Left ventricle myocardium inferior (tissue), 1 donor: ENCODE data around the gene PLPPR4. TPM values are rescaled to one million over a fixed set of nuclear protein-coding genes. Genes with fewer than 3 reads are reported as not detected.

Source experiments
- DNase-seq: peaks from one replicate; pipeline ENCODE4 v3.0.0-alpha.2; 2020
- H3K27ac ChIP-seq: fragments of 200-600 bp; replicated peaks from 2 replicates; pipeline ENCODE4 v1.8.0; 2021
- H3K27me3 ChIP-seq: fragments of 200-600 bp; 2 replicates; pipeline ENCODE4 v1.8.0; 2021; ENCODE audit warnings: low read depth
- H3K36me3 ChIP-seq: fragments of 200-600 bp; 2 replicates; pipeline ENCODE4 v1.8.0; 2021
- H3K4me1 ChIP-seq: fragments of 200-600 bp; 2 replicates; pipeline ENCODE4 v1.8.0; 2021
- H3K4me3 ChIP-seq: fragments of 200-600 bp; 2 replicates; pipeline ENCODE4 v1.8.0; 2021; ENCODE audit warnings: mild to moderate bottlenecking, moderate library complexity
- H3K9me3 ChIP-seq: fragments of 200-600 bp; replicated peaks from 2 replicates; pipeline ENCODE4 v1.8.0; 2021
- CTCF ChIP-seq: fragments of 200-600 bp; IDR thresholded peaks from 2 replicates; pipeline ENCODE4 v1.8.0; 2021; ENCODE audit warnings: antibody characterized with exemption, mild to moderate bottlenecking, borderline replicate concordance
- intact Hi-C: fragments of 100-400 bp; cut with micrococcal nuclease; formaldehyde crosslinking; loops from one replicate; pipeline ENCODE4 v1.11.0; 2022
- total RNA-seq: library from RNA; stranded (reverse); fragmentation: NEBNext Ultra II Directional; extraction: Animal tissue kit (Norgen Biotek cat#: 25700); gene quantifications from one replicate; pipeline ENCODE4 v1.2.1, GENCODE V29; 2021
- donor health status: DM: no; HTN: yes; CAD: no; lungs with severe emphysema.

The PLPPR4 gene
- total RNA-seq, 1 donor from 2014 or later: 0.11 TPM

DNA sequence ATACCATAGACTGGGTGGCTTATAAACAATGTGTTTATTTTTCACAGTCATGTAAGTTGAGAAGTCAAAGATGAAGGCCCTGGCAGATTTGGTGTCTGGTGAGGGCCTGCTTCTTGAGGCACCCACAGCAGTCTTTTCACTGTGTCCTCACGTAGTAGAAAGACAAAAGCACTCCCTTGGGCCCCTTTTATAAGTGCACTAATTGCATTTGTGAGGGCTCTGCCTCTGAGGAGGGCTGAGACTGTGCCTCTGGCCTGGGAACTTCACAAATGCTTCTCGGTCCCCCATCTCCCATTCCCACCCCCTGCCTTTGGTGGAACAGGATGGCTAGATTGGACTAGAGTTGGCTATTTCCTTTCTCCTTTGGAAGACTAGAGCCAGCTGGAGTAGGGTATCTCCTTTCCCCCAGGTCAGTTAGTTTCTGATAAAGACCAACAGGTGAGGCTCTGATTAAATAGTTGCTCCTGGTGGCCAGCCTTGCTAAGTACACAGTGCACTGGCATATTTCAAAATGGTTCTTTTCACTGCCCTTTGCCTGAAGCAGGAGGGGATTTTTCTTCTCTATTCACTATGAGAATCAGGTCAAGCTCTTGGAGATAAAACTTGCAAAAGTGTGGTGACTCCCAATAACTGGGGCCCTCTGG, 82.9 kb downstream of the PLPPR4 start:
- H3K36me3 ChIP-seq: no peaks in the 10 kb centered on the region
- peaks cover 8% of the 10 kb centered on the region for H3K9me3 ChIP-seq
- H3K27ac ChIP-seq: no peak overlapping the region
- intact Hi-C loops: no loop called here
- no peak overlapping the region for H3K4me3 ChIP-seq
- DNase-seq: no peak
- H3K27me3 ChIP-seq: no peaks in the 10 kb centered on the region
- TF ChIP-seq CTCF: no peak
- no peaks in the 10 kb centered on the region for H3K4me1 ChIP-seq

- intact Hi-C loops: no loop called here
- no peaks in the 10 kb centered on the region for H3K36me3 ChIP-seq
Observed at GRCh38 chr1:99348397-99349132, 84.3 kb downstream of the PLPPR4 start.

GRCh38 chr1:99352821-99353220, 88.5 kb downstream of the PLPPR4 start:
- Histone ChIP-seq H3K27ac (no peak overlapping the region), H3K36me3 (no peaks in the 10 kb centered on the region), H3K27me3 (no peaks in the 10 kb centered on the region), H3K4me3 (no peak overlapping the region), H3K4me1 (no peaks in the 10 kb centered on the region), H3K9me3 (no peaks in the 10 kb centered on the region)
- no peak for TF ChIP-seq CTCF
- no peak for DNase-seq
- intact Hi-C loops: no loop called here

More at GRCh38 chr1:99348397-99349132, 84.3 kb downstream of the PLPPR4 start:
- Histone ChIP-seq H3K27ac (no peak overlapping the region), H3K4me3 (no peak overlapping the region), H3K4me1 (no peaks in the 10 kb centered on the region), H3K27me3 (no peaks in the 10 kb centered on the region), H3K9me3 (no peaks in the 10 kb centered on the region)
- DNase-seq: no peak
- TF ChIP-seq CTCF: no peak

DNA sequence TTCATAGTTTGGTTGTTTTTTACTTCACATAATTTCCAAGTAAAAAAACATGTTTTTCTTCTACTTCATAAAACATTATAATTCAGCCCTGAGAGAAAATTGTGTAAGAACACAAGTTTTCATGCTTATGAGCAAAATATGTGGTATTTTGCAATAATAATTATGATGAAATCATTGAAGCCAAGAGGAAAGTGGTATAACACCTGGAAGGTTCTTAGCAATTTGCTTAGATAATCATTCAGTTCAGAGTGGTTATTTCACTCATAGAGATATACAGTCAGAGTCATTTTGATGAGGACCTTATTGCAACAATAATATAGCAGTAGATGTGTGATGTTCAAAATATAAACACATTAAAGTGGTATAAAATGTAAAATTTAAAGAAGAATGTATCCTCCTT, 94.5 kb downstream of the PLPPR4 start:
- no peak for TF ChIP-seq CTCF
- H3K36me3 ChIP-seq: no peaks in the 10 kb centered on the region
- no peaks in the 10 kb centered on the region for H3K9me3 ChIP-seq
- intact Hi-C loops: no loop called here
- H3K27me3 ChIP-seq: no peaks in the 10 kb centered on the region
- no peak overlapping the region for H3K4me3 ChIP-seq
- no peak for DNase-seq
- no peak overlapping the region for H3K27ac ChIP-seq
- no peaks in the 10 kb centered on the region for H3K4me1 ChIP-seq
